GM12878 (cell line): ENCODE results near the gene CXCL13. TPM values are rescaled to one million over a fixed set of nuclear protein-coding genes. Genes with fewer than 3 reads are reported as not detected.

Experiments used
- ELK1 ChIP-seq: IDR thresholded peaks from 2 replicates; pipeline ENCODE4 v1.6.1; 2012; ENCODE audit warnings: low read depth, low read length, improper control_type of control experiment
- HCFC1 ChIP-seq: fragments of 150-350 bp; IDR thresholded peaks from 2 replicates; pipeline ENCODE4 v1.6.1; 2014; ENCODE audit warnings: low read length
- PBX3 ChIP-seq: IDR thresholded peaks from 2 replicates; pipeline ENCODE4 v1.6.1; 2011; ENCODE audit warnings: mild to moderate bottlenecking, low read depth, low read length, moderate library complexity; ENCODE audit not compliant: insufficient replicate concordance
- ZBTB11 ChIP-seq: fragments of 450-650 bp; formaldehyde crosslinking; IDR thresholded peaks from 2 replicates; pipeline ENCODE4 v1.5.0; 2022; ENCODE audit warnings: mild to moderate bottlenecking, missing genetic modification characterization
- polyA plus RNA-seq, 11 experiments: library from polyadenylated mRNA; depleted of rRNA in 4 of 11; unstranded in 6 of 11; stranded (reverse) in 5 of 11; fragments of >200 nt; fragmentation: Nextera tagmentation in 4 of 11; fragmentation: Illumina TruSeq in 1 of 11; extraction: Ambion mirVana in 4 of 11; extraction: Trizol in 1 of 11; gene quantifications; 1 replicate in 1 of 11; 2 replicates in 10 of 11; pipeline versions ENCODE4 v1.2.1 to v1.2.3, GENCODE V29; 2011 to 2016; ENCODE audit warnings: inconsistent platforms in 2 of 11, missing spikeins in 2 of 11, low read depth in 1 of 11
- total RNA-seq, 4 experiments: library from RNA; depleted of rRNA in 3 of 4; stranded (reverse); fragments of >200 nt in 3 of 4; fragmentation: Illumina TruSeq in 1 of 4; extraction: Trizol in 1 of 4; gene quantifications; 2 replicates each; pipeline versions ENCODE4 v1.2.1 to v1.2.3, GENCODE V29; 2013 to 2021

The CXCL13 gene
- total and polyA plus RNA-seq, 10 of the 15 experiments (the other 5 are each of a cell fraction or from before 2014, with no cell fraction given), result 0.05 to 0.16 TPM; not detected in 8

GRCh38 chr4:77599378-77599777 is 6.2 kb upstream of the CXCL13 start (continued):
- TF ChIP-seq ZBTB11 (CRISPR knock-in tag), result no peak
- TF ChIP-seq ELK1, result no peak
- no peak for TF ChIP-seq HCFC1
- no peak for TF ChIP-seq PBX3
